Activated CD4-positive, alpha-beta T cell treated with anti-CD3 and anti-CD28 coated beads, Interleukin-2, amount 50 U/mL, for 48 hours (primary cell): ENCODE results near the gene BLVRA.
"Not testable (repeated sequence)": the region's sequence is repeated elsewhere in the genome, so short reads cannot be mapped to it uniquely, and the experiment has no call there.

ENCODE experiments used
- DNase-seq, 2 experiments: peaks; one replicate each; pipeline ENCODE4 v3.0.0-alpha.2; 2020

Gene BLVRA, protein sequence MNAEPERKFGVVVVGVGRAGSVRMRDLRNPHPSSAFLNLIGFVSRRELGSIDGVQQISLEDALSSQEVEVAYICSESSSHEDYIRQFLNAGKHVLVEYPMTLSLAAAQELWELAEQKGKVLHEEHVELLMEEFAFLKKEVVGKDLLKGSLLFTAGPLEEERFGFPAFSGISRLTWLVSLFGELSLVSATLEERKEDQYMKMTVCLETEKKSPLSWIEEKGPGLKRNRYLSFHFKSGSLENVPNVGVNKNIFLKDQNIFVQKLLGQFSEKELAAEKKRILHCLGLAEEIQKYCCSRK

DNA sequence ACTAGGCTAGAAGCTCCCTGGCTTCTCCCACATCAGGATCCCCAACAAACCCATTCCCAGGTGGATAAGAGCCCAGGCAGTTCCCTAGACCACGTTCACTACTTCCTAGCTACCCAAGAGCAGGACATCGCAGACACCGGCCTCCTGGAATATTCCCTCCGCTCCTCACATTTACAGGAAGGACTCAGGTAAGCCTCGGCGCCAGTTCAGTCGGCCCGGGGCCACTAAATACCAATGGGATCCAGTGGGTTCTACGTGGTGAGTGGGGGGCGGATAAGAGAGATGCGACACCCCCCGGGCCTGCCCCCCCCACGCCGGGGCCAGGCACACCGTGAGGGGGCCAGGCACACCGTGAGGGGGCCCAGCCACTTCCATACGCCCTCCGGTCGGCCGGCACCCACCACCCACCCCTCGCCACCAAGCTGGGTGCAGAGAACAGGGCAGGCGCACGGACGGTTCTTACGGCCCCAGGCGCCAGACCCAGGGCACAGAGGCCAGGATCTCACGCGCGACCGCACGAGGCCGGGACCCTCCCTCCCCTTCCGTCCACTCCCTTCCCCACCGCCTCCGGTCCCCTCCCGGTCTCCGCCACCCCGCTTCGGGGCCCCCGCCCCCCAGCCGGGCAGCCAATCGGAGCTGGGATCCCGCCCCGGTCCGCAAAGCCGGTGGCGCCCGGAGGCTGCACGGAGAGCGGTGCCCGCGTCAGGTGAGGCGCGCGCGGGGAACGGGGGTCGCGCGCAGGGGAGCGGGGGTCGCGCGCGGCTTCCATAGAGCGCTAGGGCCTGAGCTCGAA, at the start of gene BLVRA:
Gene BLVRA (plus strand): TSS at position 652 of the 793 bp plus-strand sequence. CDS start 12,479 bp downstream, outside the sequence.
- DNase-seq = peak; percentile 64 to 71

DNA sequence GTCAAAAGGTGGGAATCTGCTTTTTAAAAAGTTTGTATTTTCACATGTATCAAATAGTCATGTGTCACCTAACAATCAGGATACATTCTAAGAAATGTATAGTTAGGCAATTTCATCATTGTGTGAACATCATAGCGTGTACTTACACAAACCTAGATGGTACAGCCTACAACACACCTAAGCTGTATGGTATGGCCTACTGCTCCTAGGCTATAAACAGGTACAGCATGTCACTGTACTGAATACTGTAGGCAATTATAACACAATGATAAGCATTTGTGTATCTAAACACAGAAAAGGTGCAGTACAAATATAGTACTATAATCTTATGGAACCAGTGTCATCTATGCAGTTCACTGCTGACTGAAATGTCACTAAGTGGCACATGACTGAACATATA, 47.0 kb upstream of the BLVRA start:
- DNase-seq = no peak

DNA sequence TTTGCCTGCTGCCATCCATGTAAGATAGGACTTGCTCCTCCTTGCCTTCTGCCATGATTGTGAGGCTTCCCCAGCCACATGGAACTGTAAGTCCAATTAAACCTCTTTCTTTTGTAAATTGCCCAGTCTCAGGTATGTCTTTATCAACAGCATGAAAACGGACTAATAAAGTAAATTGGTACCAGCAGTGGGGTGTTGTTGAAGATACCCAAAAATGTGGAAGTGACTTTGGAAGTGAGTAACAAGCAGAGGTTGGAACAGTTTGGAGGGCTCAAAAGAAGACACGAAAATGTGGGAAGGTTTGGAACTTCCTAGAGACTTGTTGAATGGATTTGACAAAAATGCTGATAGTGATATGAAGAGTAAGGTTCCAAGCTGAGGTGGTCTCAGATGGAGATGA, 42.5 kb upstream of the BLVRA start:
- DNase-seq = not testable (repeated sequence)

DNA sequence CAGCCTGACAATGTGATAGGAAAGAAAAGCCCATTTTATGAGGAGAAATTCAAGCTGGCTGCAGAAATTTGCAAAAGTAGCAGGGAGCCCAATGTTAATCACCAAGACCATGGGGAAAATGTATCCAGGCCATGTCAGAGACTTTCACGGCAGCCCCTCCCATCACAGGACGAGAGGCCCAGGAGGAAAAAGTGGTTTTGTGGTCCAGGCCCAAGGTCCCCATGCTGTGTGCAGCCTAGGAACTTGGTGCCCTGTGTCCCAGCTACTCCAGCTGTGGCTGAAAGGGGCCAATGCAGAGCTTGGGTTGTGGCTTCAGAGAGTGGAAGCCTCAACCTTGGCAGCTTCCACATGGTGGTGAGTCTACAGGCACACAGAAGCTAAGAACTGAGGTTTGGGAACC, 41.9 kb upstream of the BLVRA start:
- DNase-seq = no peak

DNA sequence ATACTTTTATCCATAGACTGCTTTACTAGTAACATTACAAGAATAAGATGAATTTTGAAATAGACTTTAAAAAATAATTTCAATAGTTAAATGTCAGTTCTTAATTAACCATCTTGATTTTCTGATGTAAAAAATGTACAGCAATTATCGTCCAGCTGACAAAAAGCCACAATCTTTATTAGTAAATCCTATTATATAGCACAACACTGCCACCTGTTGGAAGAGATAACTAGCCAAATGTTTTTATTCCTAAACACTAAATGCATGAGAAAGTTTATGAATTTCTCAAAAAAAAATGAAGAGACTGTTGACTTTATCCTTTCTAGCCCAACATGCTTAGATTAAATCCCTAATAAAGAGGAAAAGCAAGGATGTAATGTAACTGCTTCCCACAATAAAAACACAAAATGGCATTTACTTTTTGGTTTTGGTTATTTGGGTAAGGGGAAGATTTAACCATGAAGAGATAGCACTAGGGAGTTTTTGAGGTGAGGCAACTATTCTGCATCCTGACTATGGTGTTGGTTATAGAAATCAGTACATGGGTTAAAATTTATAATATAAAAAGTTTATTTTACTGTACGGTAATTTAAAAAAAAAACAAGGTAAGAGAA, 37.2 kb upstream of the BLVRA start:
- no peak for DNase-seq

DNA sequence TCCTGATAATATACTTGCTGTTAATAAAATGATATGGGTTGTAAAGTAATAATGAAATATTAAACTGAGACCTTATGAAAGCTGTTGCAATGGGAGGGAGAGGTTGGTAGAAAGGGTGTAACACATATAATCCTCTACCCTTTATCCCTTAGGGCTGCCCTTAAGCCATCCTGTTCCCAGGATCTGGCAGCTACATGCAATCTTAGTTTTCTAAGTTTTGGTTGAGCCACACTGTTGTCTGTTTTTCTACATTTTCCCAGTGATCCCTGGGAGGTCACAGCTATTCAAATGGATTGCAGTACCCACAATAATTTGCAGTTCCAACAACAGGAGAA, 35.5 kb upstream of the BLVRA start:
- no peak for DNase-seq

DNA sequence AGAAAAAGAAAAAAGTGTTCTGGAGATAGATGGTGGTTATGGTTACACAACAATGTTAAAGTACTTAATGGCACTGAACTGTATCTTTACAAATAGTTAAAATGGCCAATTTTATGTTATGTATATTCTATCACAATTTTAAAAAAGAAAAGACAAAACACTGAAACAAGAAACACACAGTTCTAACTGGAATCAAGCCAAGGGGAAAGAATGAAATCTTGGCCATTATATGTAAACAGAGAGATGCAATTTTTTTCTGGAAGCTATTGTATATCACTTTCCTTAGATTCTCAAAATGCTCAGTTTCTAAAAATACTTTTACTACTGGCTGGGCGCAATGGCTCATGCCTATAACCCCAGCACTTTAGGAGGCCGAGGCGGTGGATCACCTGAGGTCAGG, 33.2 kb upstream of the BLVRA start:
- DNase-seq = no peak

DNA sequence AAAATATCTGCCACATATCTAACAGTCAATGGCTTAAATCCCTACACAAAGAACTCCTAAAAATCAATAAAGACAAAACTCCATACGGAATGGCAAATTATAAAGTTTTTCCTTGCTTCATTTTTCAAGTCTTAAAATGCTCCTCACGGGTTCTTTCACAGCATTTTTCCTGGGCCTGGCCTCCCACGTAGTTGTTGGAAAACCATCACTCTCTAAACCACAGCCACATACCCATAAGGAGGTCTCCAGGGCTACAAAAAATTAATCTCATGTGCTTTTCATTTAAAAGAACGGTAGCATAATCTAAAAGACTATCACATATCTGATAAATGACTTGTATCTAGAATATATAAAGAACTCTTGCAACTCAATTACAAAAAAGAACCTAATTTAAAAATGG, 32.0 kb upstream of the BLVRA start:
- no peak for DNase-seq

DNA sequence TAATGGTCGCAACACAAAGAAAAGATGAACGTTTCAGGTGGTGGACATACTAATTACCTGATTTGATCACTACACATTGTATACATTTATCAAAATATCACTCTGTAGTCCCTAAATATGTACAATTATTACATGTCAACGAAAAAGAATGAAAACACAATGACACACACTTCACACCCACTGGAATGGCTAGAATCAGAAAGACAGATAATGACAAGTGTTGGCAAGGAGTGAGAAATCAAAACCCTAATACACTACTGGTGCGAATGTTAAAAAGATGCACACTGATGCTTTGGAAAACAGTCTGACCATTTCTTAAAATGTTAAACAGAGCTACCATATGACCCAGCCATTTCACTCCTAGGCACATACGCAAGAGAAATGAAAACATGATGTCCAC, 31.5 kb upstream of the BLVRA start:
- no peak for DNase-seq

DNA sequence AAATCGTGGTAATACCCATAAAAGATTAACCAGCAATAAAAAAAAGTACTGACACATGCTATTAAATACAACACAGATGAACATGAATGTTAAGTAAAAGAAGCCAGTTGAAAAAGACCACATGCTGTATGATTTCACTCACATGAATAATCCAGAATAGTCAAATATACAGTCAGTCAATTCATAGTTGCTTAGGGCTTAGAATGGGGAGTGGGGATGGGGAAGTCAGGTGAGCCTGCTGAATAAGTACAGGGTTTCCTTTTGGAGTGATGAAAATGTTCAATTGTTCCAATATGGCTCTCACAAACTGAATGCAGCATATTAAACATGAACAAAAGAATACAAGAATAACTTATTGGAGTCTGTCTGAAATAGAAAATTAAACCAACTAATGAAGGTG, 31.0 kb upstream of the BLVRA start:
- no peak for DNase-seq

DNA sequence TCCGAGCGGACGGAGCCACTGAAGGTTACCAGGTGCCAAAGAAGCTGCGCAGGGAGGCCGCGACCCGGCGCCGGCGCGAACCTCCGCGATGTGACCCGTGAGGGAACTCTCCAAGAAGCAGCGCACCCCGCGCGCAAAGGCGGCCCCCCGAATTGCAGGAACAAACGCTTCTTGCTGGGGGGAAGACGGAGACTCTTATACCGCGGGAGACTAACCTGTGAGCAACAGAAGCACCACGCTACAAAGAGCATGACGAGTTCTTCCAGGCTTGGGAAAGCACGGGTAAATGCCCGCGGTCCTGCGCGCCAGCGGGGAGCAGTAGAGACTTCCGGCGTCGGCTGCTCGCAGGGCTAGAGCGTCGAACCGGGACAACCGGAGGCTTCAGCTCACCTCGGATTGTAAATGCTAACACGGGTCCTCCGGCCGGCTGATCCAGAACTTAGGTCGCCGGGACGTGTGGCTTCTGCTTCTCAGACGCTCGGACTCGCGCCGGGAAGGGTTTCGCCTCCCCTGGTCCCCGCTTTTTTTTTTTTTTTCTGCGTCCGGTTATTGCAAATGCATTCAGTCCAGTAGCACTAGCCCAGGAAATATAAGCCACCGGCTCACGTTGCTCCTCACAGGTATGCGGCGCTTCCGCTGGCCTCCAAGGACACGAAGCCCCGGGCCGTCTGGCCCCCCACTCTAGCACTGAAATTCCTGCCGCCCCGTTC, 29.1 kb upstream of the BLVRA start, which contains the start of gene COA1:
Gene COA1 (minus strand): TSS at position 310 of the 710 bp plus-strand sequence. CDS start 80,909 bp downstream, outside the sequence.
- peak; percentile 83 to 86 for DNase-seq

DNA sequence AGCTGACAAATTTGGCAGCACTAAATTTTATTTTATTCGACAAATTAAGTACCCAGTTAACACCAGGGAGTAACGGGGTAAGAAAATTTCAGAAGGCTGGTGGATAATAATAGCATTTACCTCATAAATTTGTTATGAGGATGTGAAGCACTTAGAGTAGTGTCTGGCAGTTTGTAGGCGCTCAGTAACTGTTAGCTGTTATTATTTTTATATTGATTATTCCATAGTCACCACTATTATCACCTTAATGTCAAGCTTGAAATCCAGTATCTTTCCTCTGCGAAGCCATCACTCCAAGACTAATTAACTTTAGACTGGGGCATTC, 28.6 kb upstream of the BLVRA start:
- DNase-seq = no peak

DNA sequence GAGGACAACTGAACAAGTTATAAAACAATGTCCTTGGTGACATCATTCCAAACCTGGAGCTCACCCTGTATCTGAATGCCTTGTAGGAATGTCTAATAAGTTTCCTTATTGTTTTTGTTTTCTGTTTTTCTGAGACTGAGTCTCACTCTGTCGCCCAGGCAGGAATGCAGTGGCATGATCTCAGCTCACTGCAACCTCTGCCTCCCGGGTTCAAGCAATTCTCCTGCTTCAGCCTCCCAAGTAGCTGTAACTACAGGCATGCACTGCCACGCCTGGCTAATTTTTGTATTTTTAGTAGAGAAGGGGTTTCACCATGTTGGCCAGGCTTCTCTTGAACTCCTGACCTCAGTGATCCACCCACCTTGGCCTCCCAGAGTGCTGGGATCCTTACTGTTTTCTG, 27.0 kb upstream of the BLVRA start:
- DNase-seq = not testable (repeated sequence)

DNA sequence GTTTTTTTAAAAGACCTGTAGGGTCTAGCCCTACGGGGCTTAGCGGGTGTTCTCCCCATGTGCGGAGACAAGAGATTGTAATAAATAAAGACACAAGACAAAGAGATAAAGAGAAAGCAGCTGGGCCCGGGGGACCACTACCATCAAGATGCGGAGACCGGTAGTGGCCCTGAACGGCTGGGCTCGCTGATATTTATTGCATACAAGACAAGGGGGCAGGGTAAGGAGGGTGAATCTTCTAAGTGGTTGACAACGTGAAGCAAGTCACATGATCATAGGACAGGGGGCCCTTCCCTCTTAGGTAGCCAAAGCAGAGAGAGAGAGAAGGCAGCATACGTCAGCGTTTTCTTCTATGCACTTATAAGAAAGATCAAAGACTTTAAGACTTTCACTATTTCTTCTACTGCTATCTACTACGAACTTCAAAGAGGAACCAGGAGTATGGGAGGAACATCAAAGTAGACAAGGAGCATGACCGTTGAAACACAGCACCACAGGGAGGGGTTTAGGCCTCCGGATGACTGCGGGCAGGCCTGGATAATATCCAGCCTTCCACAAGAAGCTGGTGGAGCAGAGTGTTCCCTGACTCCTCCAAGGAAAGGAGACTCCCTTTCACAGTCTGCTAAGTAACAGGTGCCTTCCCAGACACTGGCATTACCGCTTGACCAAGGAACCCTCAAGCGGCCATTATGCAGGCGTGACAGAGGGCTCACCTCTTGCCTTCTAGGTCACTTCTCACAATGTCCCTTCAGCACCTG, 23.7 kb upstream of the BLVRA start:
- not testable (repeated sequence) for DNase-seq

DNA sequence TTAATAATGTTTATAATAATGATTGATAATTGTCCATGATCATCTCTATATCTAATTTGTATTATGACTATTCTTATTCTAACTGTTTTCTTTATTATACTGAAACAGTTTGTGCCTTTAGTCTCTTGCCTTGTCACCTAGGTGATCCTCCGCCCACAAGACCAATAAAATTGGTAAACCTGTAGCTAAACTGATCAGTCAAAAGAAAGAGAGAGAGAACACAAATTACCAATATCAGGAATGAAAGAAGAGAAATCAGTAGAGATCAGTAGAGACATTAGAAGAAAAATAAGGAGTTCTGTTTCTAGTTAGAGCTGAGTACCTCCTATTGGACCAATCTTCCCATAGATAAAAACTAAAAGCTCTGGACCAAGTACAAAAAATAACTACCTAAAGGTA, 23.1 kb upstream of the BLVRA start:
- DNase-seq = peak in 1 of 2 experiments; percentile 50

DNA sequence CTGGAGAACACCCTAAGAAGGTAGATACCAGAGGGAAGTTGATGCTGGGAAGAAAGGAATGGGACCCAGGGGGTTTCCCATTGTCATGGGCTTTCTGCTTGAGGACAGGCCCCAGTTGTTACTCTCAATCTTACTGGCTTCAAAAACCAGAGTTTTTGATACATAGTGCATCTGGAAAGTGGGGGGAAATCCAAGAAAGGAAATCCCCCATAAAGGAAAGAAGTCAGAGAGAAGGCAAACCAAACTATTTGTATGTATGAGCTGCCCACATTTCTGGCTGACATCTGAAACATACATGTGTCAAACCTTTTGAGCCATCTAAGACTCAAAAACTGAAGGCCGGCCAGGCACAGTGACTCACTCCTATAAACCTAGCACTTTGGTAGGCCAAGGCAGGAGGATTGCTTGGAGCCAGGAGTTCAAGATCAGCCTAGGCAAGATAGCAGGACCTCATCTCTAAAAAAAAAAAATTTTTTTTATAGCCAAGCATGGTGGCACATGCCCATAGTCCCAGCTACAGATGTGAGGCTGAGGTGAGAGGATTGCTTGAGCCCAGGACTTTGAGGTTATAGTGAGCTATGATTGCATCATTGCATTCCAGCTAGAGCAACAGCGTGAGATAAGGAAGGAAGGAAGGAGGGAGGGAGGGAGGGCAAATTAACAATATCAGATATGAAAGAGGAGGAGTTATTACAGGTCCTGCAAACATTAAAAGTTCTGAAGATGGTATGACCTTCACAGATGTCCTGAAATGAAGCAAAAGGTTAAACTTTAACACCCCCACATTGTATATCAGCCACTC, 22.5 kb upstream of the BLVRA start:
- peak; percentile 52 to 67 for DNase-seq

DNA sequence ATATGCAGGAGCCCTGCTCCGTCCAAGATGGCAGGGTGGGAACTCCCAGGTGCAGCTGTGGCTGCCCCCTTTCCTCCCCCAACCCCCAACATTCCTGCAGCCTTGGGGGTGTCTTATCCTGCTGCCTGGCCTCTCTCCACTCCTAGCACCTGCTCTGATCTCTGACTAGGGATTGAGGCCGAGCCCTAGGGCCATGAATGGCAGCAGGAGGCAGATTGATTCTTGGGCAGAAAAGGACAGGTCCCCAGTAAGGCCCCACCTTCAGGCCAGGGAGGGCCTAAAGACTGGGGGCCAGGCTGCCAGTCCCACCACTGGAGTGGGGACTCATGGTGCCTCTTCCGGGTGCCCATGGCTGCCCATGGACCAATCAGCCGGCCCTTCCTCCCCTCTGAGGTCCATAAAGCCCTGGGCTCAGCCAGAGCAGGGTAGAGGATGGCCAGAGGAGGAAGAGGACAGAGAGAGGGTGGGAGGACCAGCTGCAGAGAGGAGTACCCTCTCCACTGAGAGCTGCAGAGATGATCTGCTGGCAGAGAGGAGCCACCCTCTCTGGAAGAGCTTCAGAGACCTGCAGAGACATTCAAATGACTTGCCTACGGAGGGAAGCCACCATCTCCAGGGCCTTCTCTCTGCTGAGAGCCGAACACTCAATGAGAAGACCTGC, 20.9 kb upstream of the BLVRA start:
- DNase-seq = no peak

DNA sequence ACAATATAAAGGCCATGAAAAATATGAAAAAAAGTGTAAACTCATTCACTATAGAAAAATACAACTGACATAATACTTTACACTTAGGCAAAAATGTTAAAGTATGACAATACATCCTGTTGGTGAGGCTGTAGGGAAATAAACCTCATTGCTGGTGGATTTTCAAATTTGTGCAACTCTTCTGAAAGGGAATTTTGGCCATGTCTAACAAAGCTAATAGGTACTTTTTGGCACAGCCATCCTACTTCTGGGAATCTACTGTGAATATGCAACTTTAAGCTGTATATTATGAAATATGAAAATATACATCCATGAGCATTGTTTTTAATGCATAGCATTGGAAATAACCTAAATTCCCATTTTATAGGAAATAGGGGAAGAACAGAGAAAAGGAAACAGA, 15.8 kb upstream of the BLVRA start:
- no peak for DNase-seq

DNA sequence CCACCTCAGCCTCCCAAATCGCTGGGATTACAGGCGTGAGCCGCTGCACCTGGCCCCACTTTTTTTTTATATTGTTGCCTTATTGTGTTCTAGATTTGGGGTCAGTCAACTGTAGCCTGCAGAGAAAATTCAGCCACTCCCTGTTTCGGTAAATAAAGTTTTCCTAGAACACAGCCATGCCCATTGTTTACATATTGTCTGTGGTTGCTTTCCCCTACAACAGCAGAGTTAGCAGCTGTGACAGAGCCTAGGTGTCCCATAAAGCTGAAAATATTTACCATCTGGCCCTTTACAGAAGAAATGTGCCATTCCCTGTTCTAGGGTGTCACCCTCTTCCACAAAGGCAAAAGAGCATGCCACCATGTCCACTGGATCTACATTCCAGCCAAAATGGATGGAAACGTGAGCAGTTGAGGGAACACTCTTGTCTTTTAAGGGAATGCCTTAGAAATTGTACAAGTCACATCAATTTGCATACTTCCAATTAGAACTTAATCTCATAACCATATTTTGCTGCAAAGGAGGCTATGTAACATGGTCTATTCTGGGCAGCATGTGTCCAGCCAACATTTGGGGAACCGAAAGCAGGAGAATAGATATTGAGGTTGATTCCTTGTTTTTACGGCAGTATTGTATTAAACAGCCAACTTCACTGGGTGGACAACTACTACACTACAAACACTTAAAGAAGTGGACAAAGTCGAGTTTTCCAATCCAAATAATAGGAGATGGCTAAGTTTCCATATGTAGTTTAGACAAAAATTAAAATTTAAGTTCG, 11.0 kb upstream of the BLVRA start:
- no peak for DNase-seq

DNA sequence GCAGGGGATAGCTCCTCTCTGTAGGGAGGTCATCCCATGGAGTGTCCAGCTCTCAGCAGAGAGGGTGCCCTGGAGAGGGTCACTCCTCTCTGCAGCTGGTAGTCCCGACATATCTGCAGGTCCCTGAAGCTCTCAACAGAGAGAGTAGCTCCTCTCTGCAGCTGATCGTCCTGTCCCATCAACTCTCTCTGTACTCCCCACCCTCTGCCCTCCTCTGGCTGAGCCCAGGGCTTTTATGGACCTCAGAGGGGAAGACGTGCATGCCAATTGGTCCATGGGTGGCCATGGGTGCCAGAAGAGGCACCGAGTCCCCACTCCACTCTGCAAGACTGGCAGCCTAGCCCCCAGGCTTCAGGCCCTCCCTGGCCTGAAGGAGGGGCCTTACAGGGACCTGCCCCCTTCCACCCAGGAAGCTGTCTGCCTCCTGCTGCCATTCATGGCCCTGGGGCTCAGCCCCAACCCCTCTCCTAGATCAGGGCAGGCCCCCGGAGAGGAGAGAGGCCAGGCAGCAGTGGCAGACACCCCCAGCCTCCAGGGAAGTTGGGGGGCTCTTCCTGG, 9.0 kb upstream of the BLVRA start:
- no peak for DNase-seq
